ENCODE measurements around the gene CORO1C. TPM values are rescaled to one million over a fixed set of nuclear protein-coding genes. Genes with fewer than 3 reads are reported as not detected.
A peak's percentile ranks its signal among the peaks of the same experiment; 100 is the strongest.

CORO1C gene
- total RNA-seq, 1 donor from 2014 or later, result 307 TPM

- Histone ChIP-seq H3K27ac (no peak overlapping the region), H3K36me3 (no peaks in the 10 kb centered on the region), H3K9me3 (no peaks in the 10 kb centered on the region), H3K4me3 (no peak overlapping the region), H3K4me1 (no peaks in the 10 kb centered on the region), H3K27me3 (ENCODE audit: low read depth) (no peaks in the 10 kb centered on the region)
- ATAC-seq, result no peak
- no peak for DNase-seq
- TF ChIP-seq CTCF (IDR thresholded peaks at IDR 0.05), result no peak
- intact Hi-C loops (cut with DNase I), result no loop called here
Measured at GRCh38 chr12:108600702-108601007, 130.7 kb downstream of the CORO1C start.

GRCh38 chr12:108599948-108600701, 131.2 kb downstream of the CORO1C start:
- no peak for TF ChIP-seq CTCF (IDR thresholded peaks at IDR 0.05)
- no peak overlapping the region for H3K27ac ChIP-seq
- H3K4me3 ChIP-seq, result no peak overlapping the region
- no peaks in the 10 kb centered on the region for H3K4me1 ChIP-seq
- intact Hi-C loops (cut with DNase I), result no loop called here
- DNase-seq, result no peak
- H3K36me3 ChIP-seq, result no peaks in the 10 kb centered on the region
- no peaks in the 10 kb centered on the region for H3K27me3 ChIP-seq (ENCODE audit: low read depth)
- no peaks in the 10 kb centered on the region for H3K9me3 ChIP-seq
- ATAC-seq, result no peak

- ATAC-seq, result no peak
Measured at GRCh38 chr12:108599541-108599940, 131.8 kb downstream of the CORO1C start.

GRCh38 chr12:108598553-108599250, 132.6 kb downstream of the CORO1C start:
- Histone ChIP-seq H3K9me3 (no peaks in the 10 kb centered on the region), H3K27ac (no peak overlapping the region), H3K4me1 (no peaks in the 10 kb centered on the region), H3K36me3 (no peaks in the 10 kb centered on the region), H3K4me3 (peak overlapping the region; percentile 44), H3K27me3 (ENCODE audit: low read depth) (no peaks in the 10 kb centered on the region)
- intact Hi-C loops (cut with DNase I), result no loop called here
- DNase-seq, result no peak
- ATAC-seq, result no peak
- TF ChIP-seq CTCF (IDR thresholded peaks at IDR 0.05), result no peak

More at GRCh38 chr12:108599541-108599940, 131.8 kb downstream of the CORO1C start:
- no peak overlapping the region for H3K4me3 ChIP-seq
- H3K27me3 ChIP-seq (ENCODE audit: low read depth), result no peaks in the 10 kb centered on the region
- H3K27ac ChIP-seq, result no peak overlapping the region
- intact Hi-C loops (cut with DNase I), result no loop called here
- H3K4me1 ChIP-seq, result no peaks in the 10 kb centered on the region
- no peaks in the 10 kb centered on the region for H3K36me3 ChIP-seq
- no peak for TF ChIP-seq CTCF (IDR thresholded peaks at IDR 0.05)
- H3K9me3 ChIP-seq, result no peaks in the 10 kb centered on the region
- DNase-seq, result no peak

- intact Hi-C loops (cut with DNase I), result no loop called here
- Histone ChIP-seq H3K27me3 (ENCODE audit: low read depth) (no peaks in the 10 kb centered on the region), H3K4me3 (peak within 1 kb of the TSS; percentile 44), H3K4me1 (no peaks in the 10 kb centered on the region), H3K36me3 (no peaks in the 10 kb centered on the region), H3K27ac (peak within 1 kb of the TSS; percentile 46), H3K9me3 (no peaks in the 10 kb centered on the region)
- ATAC-seq (peak; percentile 43 to 53), DNase-seq (no peak)
- no peak for TF ChIP-seq CTCF (IDR thresholded peaks at IDR 0.05)
Measured at GRCh38 chr12:108597559-108598471, 133.5 kb downstream of the CORO1C start, which contains the start of gene TMEM119. TMEM119 (minus strand) TSS chr12:108598084; CDS start chr12:108592383, 5,701 bp downstream.

Measured in lower lobe of right lung (tissue), 2 donors.